Common myeloid progenitor, CD34-positive (primary cell): ENCODE results near the gene PARN.
"Not testable (repeated sequence)": the region's sequence is repeated elsewhere in the genome, so short reads cannot be mapped to it uniquely, and the experiment has no call there.

Experiments used
- CTCF ChIA-PET: fragments of 350-600 bp; sonication (Branson Sonifier 250); formaldehyde crosslinking; loops from one replicate; lab custom pipeline; 2021; ENCODE audit warnings: antibody characterized with exemption; lab: Charles Lee
- POLR2A ChIA-PET: fragments of 350-600 bp; sonication (Branson Sonifier 250); formaldehyde crosslinking; loops from one replicate; lab custom pipeline; 2021; ENCODE audit warnings: antibody characterized with exemption; lab: Charles Lee
- DNase-seq, 3 donors: peaks; one replicate each; pipeline versions ENCODE4 v3.0.0 to v3.0.0-alpha.2; 2013
- H3K27ac ChIP-seq, 2 experiments: 1 replicate in 1 of 2; 2 replicates in 1 of 2; pipeline ENCODE4 v1.7.0; 2013; ENCODE audit warnings: inconsistent platforms in 2 of 2, low read length in 2 of 2, mild to moderate bottlenecking in 2 of 2, low read depth in 1 of 2, moderate library complexity in 1 of 2; ENCODE audit not compliant: severe bottlenecking in 2 of 2, insufficient read depth in 1 of 2, poor library complexity in 1 of 2
- H3K27me3 ChIP-seq, 5 experiments: replicated peaks in 2 of 5; 1 replicate in 3 of 5; 2 replicates in 2 of 5; pipeline versions ENCODE4 v1.6.1 to v1.7.0; 2013; ENCODE audit warnings: low read length in 4 of 5, mild to moderate bottlenecking in 2 of 5, moderate library complexity in 2 of 5, inconsistent platforms in 1 of 5; ENCODE audit not compliant: insufficient read depth in 5 of 5, control insufficient read depth in 4 of 5
- H3K36me3 ChIP-seq, 4 experiments: 1 replicate in 2 of 4; 2 replicates in 2 of 4; pipeline versions ENCODE4 v1.6.1 to v1.7.0; 2013; ENCODE audit warnings: low read length in 3 of 4, control low read depth in 1 of 4, mild to moderate bottlenecking in 1 of 4; ENCODE audit not compliant: control insufficient read depth in 4 of 4, insufficient read depth in 4 of 4
- H3K4me1 ChIP-seq, 4 experiments: 1 replicate in 3 of 4; 2 replicates in 1 of 4; pipeline versions ENCODE4 v1.6.1 to v1.7.1; 2013; ENCODE audit warnings: low read length in 3 of 4, mild to moderate bottlenecking in 3 of 4, control low read depth in 1 of 4, inconsistent platforms in 1 of 4, moderate library complexity in 1 of 4; ENCODE audit not compliant: control insufficient read depth in 4 of 4, insufficient read depth in 4 of 4; ENCODE audit errors: control extremely low read depth in 1 of 4
- H3K4me3 ChIP-seq, 7 experiments: 1 replicate in 4 of 7; 2 replicates in 3 of 7; pipeline versions ENCODE4 v1.5.1 to v1.7.0; 2013; ENCODE audit warnings: mild to moderate bottlenecking in 7 of 7, low read length in 6 of 7, moderate library complexity in 6 of 7, inconsistent platforms in 2 of 7, low read depth in 2 of 7, control low read depth in 1 of 7; ENCODE audit not compliant: insufficient read depth in 4 of 7, control insufficient read depth in 1 of 7; ENCODE audit errors: extremely low read depth in 1 of 7
- H3K9me3 ChIP-seq, 5 experiments: 1 replicate in 4 of 5; 2 replicates in 1 of 5; pipeline versions ENCODE4 v1.6.1 to v1.7.1; 2013; ENCODE audit warnings: low read length in 4 of 5, mild to moderate bottlenecking in 2 of 5, inconsistent platforms in 1 of 5, low read depth in 1 of 5, moderate library complexity in 1 of 5; ENCODE audit not compliant: control insufficient read depth in 4 of 5, insufficient read depth in 2 of 5; ENCODE audit errors: control extremely low read depth in 1 of 5
- WGBS: methylation state at CpG from one replicate; pipeline ENCODE4 v1.1.5; 2013; ENCODE audit not compliant: insufficient coverage; 5-methylcytosine and 5-hydroxymethylcytosine counted together

The PARN gene

GRCh38 chr16:14641926-14642325 is 11.9 kb upstream of the PARN start:
- ChIA-PET POLR2A (interaction anchor here (0.6 kb wide), 2 partner anchors 27 to 451 kb away, joined by 3 to 4 read pairs; no protein-coding TSS in a partner anchor), CTCF (no interaction called here)
- no peak overlapping the region for H3K4me3 ChIP-seq
- H3K27me3 ChIP-seq: no peaks in the 10 kb centered on the region
- H3K9me3 ChIP-seq: no peaks in the 10 kb centered on the region
- peaks cover 11 to 51% (median 31%) of the 10 kb centered on the region in 4 experiments for H3K36me3 ChIP-seq
- H3K4me1 ChIP-seq: no peaks in the 10 kb centered on the region
- DNase-seq: peak in 1 of 3 donors; percentile 11
- no peak overlapping the region for H3K27ac ChIP-seq
- WGBS: 96% methylated on average over 7 of the region's 7 CpGs

- CTCF ChIA-PET: no interaction called here
- WGBS: 93% methylated on average over 3 of the region's 8 CpGs
Observed at GRCh38 chr16:14641206-14641605, 11.1 kb upstream of the PARN start.

GRCh38 chr16:14640538-14640937 is 10.5 kb upstream of the PARN start:
- WGBS: 97% methylated on average over 5 of the region's 10 CpGs
- CTCF ChIA-PET: interaction anchor here (1.3 kb wide), 1 partner anchor 10 kb away, joined by 5 read pairs; the partner anchor contains the start of gene PARN

More at GRCh38 chr16:14641206-14641605, 11.1 kb upstream of the PARN start:
- H3K9me3 ChIP-seq: no peaks in the 10 kb centered on the region
- peaks cover 11 to 51% (median 30%) of the 10 kb centered on the region in 4 experiments for H3K36me3 ChIP-seq
- no peaks in the 10 kb centered on the region for H3K4me1 ChIP-seq
- no peak overlapping the region for H3K27ac ChIP-seq
- H3K4me3 ChIP-seq: no peak overlapping the region
- DNase-seq: no peak
- POLR2A ChIA-PET: interaction anchor here (0.6 kb wide), 1 partner anchor 451 kb away, joined by 3 read pairs; no protein-coding TSS in a partner anchor
- H3K27me3 ChIP-seq: no peaks in the 10 kb centered on the region

DNA sequence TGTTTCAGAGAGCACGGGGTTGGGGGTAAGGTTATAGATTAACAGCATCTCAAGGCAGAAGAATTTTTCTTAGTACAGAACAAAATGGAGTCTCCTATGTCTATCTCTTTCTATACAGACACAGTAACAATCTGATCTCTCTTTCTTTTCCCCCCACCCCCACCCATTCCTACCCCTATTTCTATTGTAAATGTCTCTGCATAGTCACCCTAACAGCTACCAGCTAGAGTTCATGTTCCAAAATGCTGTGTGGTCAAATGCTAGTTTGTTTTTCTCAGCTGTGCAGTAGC is 6.8 kb upstream of the PARN start:
- H3K27ac ChIP-seq, H3K27me3 ChIP-seq, DNase-seq, POLR2A ChIA-PET, H3K4me3 ChIP-seq, H3K9me3 ChIP-seq, CTCF ChIA-PET: not testable (repeated sequence)
- Histone ChIP-seq H3K4me1 (peaks cover 0 to 22% (median 18%) of the 10 kb centered on the region in 4 experiments), H3K36me3 (peaks cover 0 to 43% (median 16%) of the 10 kb centered on the region in 4 experiments)
- no CpG with 5 or more reads among the region's 1 CpG for WGBS

More at GRCh38 chr16:14640538-14640937, 10.5 kb upstream of the PARN start:
- Histone ChIP-seq H3K27me3 (no peaks in the 10 kb centered on the region), H3K9me3 (no peaks in the 10 kb centered on the region), H3K4me3 (no peak overlapping the region), H3K27ac (peak overlapping the region in 1 of 2 experiments; percentile 26), H3K36me3 (peaks cover 9 to 54% (median 28%) of the 10 kb centered on the region in 4 experiments), H3K4me1 (no peaks in the 10 kb centered on the region)
- peak in 2 of 3 donors; percentile 63 to 78 for DNase-seq
- POLR2A ChIA-PET: interaction anchor here (0.5 kb wide), 1 partner anchor 8 kb away, joined by 3 read pairs; the partner anchor contains the start of gene BFAR

GRCh38 chr16:14636179-14636950 is 6.3 kb upstream of the PARN start:
- H3K36me3 ChIP-seq: peaks cover 0 to 43% (median 16%) of the 10 kb centered on the region in 4 experiments
- DNase-seq, CTCF ChIA-PET: not testable (repeated sequence)

DNA sequence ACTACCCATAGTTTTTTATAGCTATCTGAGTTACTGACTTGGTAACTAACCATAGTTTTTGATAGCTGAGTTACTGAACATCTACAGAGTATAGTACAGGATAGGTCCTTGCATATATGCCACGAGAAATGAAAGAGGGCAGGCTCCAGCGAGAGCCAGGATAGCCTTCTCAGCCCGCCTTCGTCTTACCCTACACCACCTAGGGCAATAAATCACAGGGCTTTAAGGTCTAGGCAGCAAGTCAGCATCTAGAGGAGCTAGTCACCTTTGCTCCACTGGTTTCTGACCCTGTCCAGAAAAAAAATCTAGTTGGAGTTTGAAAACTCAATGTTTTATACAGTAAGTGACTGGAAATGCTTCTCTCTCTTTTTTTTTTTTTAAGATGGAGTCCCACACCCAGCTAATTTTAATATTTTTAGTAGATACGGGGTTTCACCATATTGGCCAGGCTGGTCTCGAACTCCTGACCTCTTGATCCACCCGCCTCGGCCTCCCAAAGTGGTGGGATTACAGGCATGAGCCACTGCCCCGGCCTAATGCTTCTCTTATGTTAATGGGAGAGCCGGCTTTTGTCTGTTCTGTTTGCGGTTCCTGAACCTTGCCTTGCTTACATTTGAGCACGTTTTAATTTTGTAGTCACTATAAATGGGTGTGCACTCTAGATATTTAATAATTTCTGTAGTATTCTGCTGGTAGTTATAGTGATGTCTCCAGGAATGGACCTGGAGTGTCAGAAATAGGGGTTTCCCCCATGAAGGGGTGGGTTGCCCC is 5.5 kb upstream of the PARN start:
- 94% methylated on average over 6 of the region's 12 CpGs for WGBS
- Histone ChIP-seq H3K36me3 (peaks cover 0 to 37% (median 16%) of the 10 kb centered on the region in 4 experiments), H3K9me3 (no peaks in the 10 kb centered on the region), H3K27ac (no peak overlapping the region), H3K4me3 (no peak overlapping the region), H3K27me3 (no peaks in the 10 kb centered on the region), H3K4me1 (peaks cover 0 to 27% (median 22%) of the 10 kb centered on the region in 4 experiments)
- POLR2A ChIA-PET: no interaction called here
- DNase-seq: no peak
- CTCF ChIA-PET: interaction anchor here (0.6 to 2.5 kb wide), 2 partner anchors 8 to 274 kb away, joined by 3 to 5 read pairs; no protein-coding TSS in a partner anchor

More at GRCh38 chr16:14636179-14636950, 6.3 kb upstream of the PARN start:
- H3K9me3 ChIP-seq, H3K27me3 ChIP-seq, POLR2A ChIA-PET, H3K4me3 ChIP-seq, H3K27ac ChIP-seq: not testable (repeated sequence)
- peaks cover 0 to 26% (median 21%) of the 10 kb centered on the region in 4 experiments for H3K4me1 ChIP-seq
- 97% methylated on average over 5 of the region's 17 CpGs for WGBS
